ENCODE results near the gene TRAPPC2. TPM values are rescaled to one million over a fixed set of nuclear protein-coding genes. Genes with fewer than 3 reads are reported as not detected.
"Not testable (repeated sequence)": the region's sequence is repeated elsewhere in the genome, so short reads cannot be mapped to it uniquely, and the experiment has no call there.

TRAPPC2 gene
- total RNA-seq, 1 experiment from 2014 or later, result 11.9 TPM

GRCh38 chrX:13681595-13681994, 52.8 kb downstream of the TRAPPC2 start:
- H3K9me2 ChIP-seq (ENCODE audit: insufficient read depth), result no peaks in the 10 kb centered on the region
- DNase-seq (ENCODE audit: low read depth, low spot score), result no peak
- no peaks in the 10 kb centered on the region for H3K36me3 ChIP-seq (ENCODE audit: control insufficient read depth in 1 of 2, insufficient read depth in 2 of 2, low read length in 2 of 2)
- ChIA-PET POLR2A (no interaction called here), CTCF (no interaction called here), RAD21 (ENCODE audit: low non-redundant PET in 1 of 2, low total read pairs in 2 of 2, uncharacterized antibody in 2 of 2, unreplicated experiment in 2 of 2) (no interaction called here)
- no peaks in the 10 kb centered on the region for H3K9me3 ChIP-seq (ENCODE audit: control insufficient read depth in 1 of 2, insufficient read depth in 1 of 2, low read depth in 1 of 2, low read length in 2 of 2)
- no peak overlapping the region for H2AFZ ChIP-seq (ENCODE audit: low read depth, low read length, poor library complexity, severe bottlenecking)
- no peak overlapping the region for H3K4me2 ChIP-seq (ENCODE audit: low read length)
- H3K27ac ChIP-seq (ENCODE audit: low read depth, low read length), result no peak overlapping the region
- no peak overlapping the region for H3K4me3 ChIP-seq (replicated peaks in 1 of 2; ENCODE audit: low read depth in 1 of 2, low read length in 2 of 2)
- no peak overlapping the region for H3K9ac ChIP-seq (ENCODE audit: low read length)
- ATAC-seq, result no peak
- H3K27me3 ChIP-seq (ENCODE audit: insufficient read depth, low read length), result no peaks in the 10 kb centered on the region
- BruUV-seq (replicated peaks), result no TSS peak
- intact Hi-C loops (cut with micrococcal nuclease), result no loop called here
- no peak for TF ChIP-seq ATF3 (IDR thresholded peaks at IDR 0.05)
- no peak for TF ChIP-seq SIN3A (IDR thresholded peaks at IDR 0.05; ENCODE audit: low read depth)
- TF ChIP-seq REST (IDR thresholded peaks at IDR 0.05; ENCODE audit: low read depth), result no peak
- no peak for TF ChIP-seq YY1 (IDR thresholded peaks at IDR 0.05; ENCODE audit: extremely low read depth, insufficient replicate concordance, low read depth, low read length)
- no peak for TF ChIP-seq ELF1 (IDR thresholded peaks at IDR 0.05; ENCODE audit: borderline replicate concordance, low read depth)
- TF ChIP-seq POLR2A (IDR thresholded peaks at IDR 0.05; ENCODE audit: borderline replicate concordance, extremely low read depth, insufficient read depth, insufficient read length), result no peak
- no peak for TF ChIP-seq EZH2 (IDR thresholded peaks at IDR 0.05)
- TF ChIP-seq ZNF274 (IDR thresholded peaks at IDR 0.05; ENCODE audit: low read depth, low read length), result no peak
- TF ChIP-seq CBX3 (IDR thresholded peaks at IDR 0.05; ENCODE audit: low read depth), result no peak
- TF ChIP-seq SRF (IDR thresholded peaks at IDR 0.05; ENCODE audit: low read depth), result no peak
- TF ChIP-seq POLR2AphosphoS5 (IDR thresholded peaks at IDR 0.05; ENCODE audit: low read depth, low read length), result no peak
- no peak for TF ChIP-seq EGR1 (IDR thresholded peaks at IDR 0.05; ENCODE audit: low read depth)
- no peak for TF ChIP-seq JUND (IDR thresholded peaks at IDR 0.05)
- no peak for TF ChIP-seq TCF7L2 (IDR thresholded peaks at IDR 0.05; ENCODE audit: borderline replicate concordance, extremely low read depth, insufficient read depth, insufficient read length)
- TF ChIP-seq CTCF (IDR thresholded peaks at IDR 0.05 in 2 of 3, conservative IDR thresholded peaks at IDR 0.05 in 1 of 3; ENCODE audit: borderline replicate concordance in 1 of 3, insufficient read depth in 1 of 3, low read depth in 2 of 3, low read length in 2 of 3), result no peak
- H3K4me1 ChIP-seq (ENCODE audit: control insufficient read depth in 1 of 2, insufficient read depth in 2 of 2, low read length in 2 of 2), result peaks cover 0 to 12% of the 10 kb centered on the region in 2 experiments; a peak in 3 of 4 replicates
- no peaks in the 10 kb centered on the region for H3K79me2 ChIP-seq (ENCODE audit: insufficient read depth, low read length)
- no peaks in the 10 kb centered on the region for H4K20me1 ChIP-seq (ENCODE audit: insufficient read depth)

- ATAC-seq; H3K9me2 ChIP-seq (ENCODE audit: insufficient read depth); BruUV-seq (replicated peaks); H3K27ac ChIP-seq (ENCODE audit: low read depth, low read length); H3K4me2 ChIP-seq (ENCODE audit: low read length); H3K79me2 ChIP-seq (ENCODE audit: insufficient read depth, low read length); POLR2A ChIA-PET; H3K4me1 ChIP-seq (ENCODE audit: control insufficient read depth in 1 of 2, insufficient read depth in 2 of 2, low read length in 2 of 2); H2AFZ ChIP-seq (ENCODE audit: low read depth, low read length, poor library complexity, severe bottlenecking); RAD21 ChIA-PET (ENCODE audit: low non-redundant PET in 1 of 2, low total read pairs in 2 of 2, uncharacterized antibody in 2 of 2, unreplicated experiment in 2 of 2); H3K27me3 ChIP-seq (ENCODE audit: insufficient read depth, low read length); DNase-seq (ENCODE audit: low read depth, low spot score); H3K9me3 ChIP-seq (ENCODE audit: control insufficient read depth in 1 of 2, insufficient read depth in 1 of 2, low read depth in 1 of 2, low read length in 2 of 2); H4K20me1 ChIP-seq (ENCODE audit: insufficient read depth); H3K36me3 ChIP-seq (ENCODE audit: control insufficient read depth in 1 of 2, insufficient read depth in 2 of 2, low read length in 2 of 2); H3K9ac ChIP-seq (ENCODE audit: low read length); intact Hi-C loops (cut with micrococcal nuclease); H3K4me3 ChIP-seq (replicated peaks in 1 of 2; ENCODE audit: low read depth in 1 of 2, low read length in 2 of 2); CTCF ChIA-PET: not testable (repeated sequence)
These were observed 54.7 kb downstream of the TRAPPC2 start for GRCh38 chrX:13679700-13680099.
